Loucy (cell line): Measurements from ENCODE around the gene COL27A1.

Experiments used
- H2AFZ ChIP-seq: fragments of 200-600 bp; sonication (generic); 2 replicates; pipeline ENCODE4 v1.6.0; 2016; ENCODE audit warnings: antibody characterized with exemption, mild to moderate bottlenecking, low read length, moderate library complexity
- H3F3A ChIP-seq: fragments of 200-600 bp; 2 replicates; pipeline ENCODE4 v1.6.0; 2016; ENCODE audit warnings: antibody characterized with exemption, low read depth, mild to moderate bottlenecking
- H3K27me3 ChIP-seq: fragments of 200-600 bp; sonication (generic); 2 replicates; pipeline ENCODE4 v1.6.1; 2014; ENCODE audit warnings: low read length, mild to moderate bottlenecking; ENCODE audit not compliant: insufficient read depth, poor library complexity, severe bottlenecking
- H3K36me3 ChIP-seq: fragments of 200-600 bp; sonication (generic); 2 replicates; pipeline ENCODE4 v1.6.1; 2016; ENCODE audit warnings: low read length; ENCODE audit not compliant: insufficient read depth
- H3K4me1 ChIP-seq: fragments of 200-600 bp; sonication (generic); 2 replicates; pipeline ENCODE4 v1.5.1; 2014; ENCODE audit warnings: low read length, mild to moderate bottlenecking; ENCODE audit not compliant: insufficient read depth, poor library complexity, severe bottlenecking
- H3K4me2 ChIP-seq: fragments of 200-600 bp; sonication (generic); 2 replicates; pipeline ENCODE4 v1.6.0; 2014; ENCODE audit warnings: antibody characterized with exemption, low read length, low read depth, mild to moderate bottlenecking; ENCODE audit not compliant: poor library complexity, severe bottlenecking
- H3K4me3 ChIP-seq: fragments of 200-600 bp; sonication (generic); 2 replicates; pipeline ENCODE4 v1.5.1; 2014; ENCODE audit warnings: low read length, mild to moderate bottlenecking, mixed read lengths; ENCODE audit not compliant: poor library complexity, severe bottlenecking
- H3K79me2 ChIP-seq: fragments of 200-600 bp; sonication (generic); 2 replicates; pipeline ENCODE4 v1.6.1; 2014; ENCODE audit warnings: low read length; ENCODE audit not compliant: insufficient read depth
- H3K9ac ChIP-seq: fragments of 200-600 bp; sonication (generic); 2 replicates; pipeline ENCODE4 v1.6.0; 2014; ENCODE audit warnings: mild to moderate bottlenecking, low read depth, low read length, moderate library complexity; ENCODE audit not compliant: poor library complexity, severe bottlenecking
- H3K9me2 ChIP-seq: fragments of 200-600 bp; sonication (generic); replicated peaks from 2 replicates; pipeline ENCODE4 v1.6.1; 2016; ENCODE audit warnings: low read depth, low read length, mixed read lengths
- H3K9me3 ChIP-seq: fragments of 200-600 bp; sonication (generic); 2 replicates; pipeline ENCODE4 v1.6.1; 2014; ENCODE audit warnings: mild to moderate bottlenecking, antibody characterized with exemption, low read length, low read depth; ENCODE audit not compliant: insufficient read depth
- H4K20me1 ChIP-seq: fragments of 200-600 bp; sonication (generic); 2 replicates; pipeline ENCODE4 v1.6.0; 2014; ENCODE audit warnings: antibody characterized with exemption, low read length, mild to moderate bottlenecking; ENCODE audit not compliant: insufficient read depth, poor library complexity, severe bottlenecking
- CTCF ChIP-seq: fragments of 200-600 bp; sonication (generic); conservative IDR thresholded peaks from 2 replicates; pipeline ENCODE4 v1.5.1; 2014; ENCODE audit warnings: mild to moderate bottlenecking, antibody characterized with exemption, low read length
- EZH2phosphoT487 ChIP-seq: fragments of 200-600 bp; IDR thresholded peaks from 2 replicates; pipeline ENCODE4 v1.6.1; 2018; ENCODE audit warnings: antibody characterized with exemption, mild to moderate bottlenecking, moderate library complexity, borderline replicate concordance

COL27A1 gene

GRCh38 chr9:114258866-114259797 lies 103.8 kb downstream of the COL27A1 start:
- no peaks in the 10 kb centered on the region for H3K36me3 ChIP-seq
- H3K4me1 ChIP-seq: no peaks in the 10 kb centered on the region
- TF ChIP-seq CTCF: no peak
- no peak for TF ChIP-seq EZH2phosphoT487
- no peaks in the 10 kb centered on the region for H3K9me3 ChIP-seq
- H3K27me3 ChIP-seq: no peaks in the 10 kb centered on the region
- no peaks in the 10 kb centered on the region for H3K9me2 ChIP-seq
- H3F3A ChIP-seq: no peaks in the 10 kb centered on the region
- H3K79me2 ChIP-seq: no peaks in the 10 kb centered on the region
- no peak overlapping the region for H3K4me2 ChIP-seq
- H3K4me3 ChIP-seq: no peak overlapping the region
- H3K9ac ChIP-seq: no peak overlapping the region
- H2AFZ ChIP-seq: no peak overlapping the region
- H4K20me1 ChIP-seq: no peaks in the 10 kb centered on the region

DNA sequence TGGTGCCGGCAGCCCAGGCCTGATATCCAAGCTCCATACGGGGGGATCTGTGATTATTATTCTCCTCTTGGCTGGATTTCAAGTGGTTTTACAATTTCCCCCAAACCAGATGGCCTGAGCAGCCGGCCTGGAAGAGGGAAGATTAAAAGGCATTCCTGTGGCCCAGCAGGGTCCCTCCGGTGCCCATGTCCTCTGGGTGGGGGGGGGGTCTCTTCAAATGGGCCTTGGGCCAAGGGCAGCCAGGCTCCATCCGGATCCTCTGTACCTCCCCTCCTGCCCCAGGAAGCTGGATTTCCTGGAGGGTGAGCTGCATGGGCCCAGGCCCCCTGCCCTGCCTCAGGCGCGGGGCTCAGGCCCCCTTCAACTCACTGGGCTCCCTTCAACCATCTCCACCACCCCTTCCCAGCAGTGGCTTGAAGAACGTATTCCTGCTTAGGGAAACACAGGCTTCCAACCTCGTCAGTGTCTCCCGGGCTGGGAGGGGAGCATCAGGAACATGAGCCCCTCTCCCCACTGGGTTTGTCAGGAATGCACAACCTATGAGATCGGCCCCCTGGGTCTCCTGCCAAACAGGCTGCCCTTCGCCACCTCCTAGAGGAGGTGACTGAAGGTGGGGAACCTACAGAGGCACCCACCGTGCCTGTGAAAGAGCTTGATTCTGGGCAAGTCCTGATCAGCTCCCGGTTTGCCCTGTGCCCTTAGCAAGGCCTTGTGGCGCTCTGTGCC lies 104.6 kb downstream of the COL27A1 start:
- TF ChIP-seq EZH2phosphoT487 (no peak), CTCF (no peak)
- H3K4me2 ChIP-seq: no peak overlapping the region
- no peaks in the 10 kb centered on the region for H3F3A ChIP-seq
- H3K79me2 ChIP-seq: no peaks in the 10 kb centered on the region
- H3K36me3 ChIP-seq: no peaks in the 10 kb centered on the region
- H3K27me3 ChIP-seq: no peaks in the 10 kb centered on the region
- H4K20me1 ChIP-seq: no peaks in the 10 kb centered on the region
- no peak overlapping the region for H2AFZ ChIP-seq
- no peaks in the 10 kb centered on the region for H3K9me2 ChIP-seq
- H3K4me1 ChIP-seq: no peaks in the 10 kb centered on the region
- no peaks in the 10 kb centered on the region for H3K9me3 ChIP-seq
- H3K4me3 ChIP-seq: no peak overlapping the region
- H3K9ac ChIP-seq: no peak overlapping the region

GRCh38 chr9:114261026-114261425 lies 105.7 kb downstream of the COL27A1 start:
- Histone ChIP-seq H3K36me3 (no peaks in the 10 kb centered on the region), H3K4me1 (no peaks in the 10 kb centered on the region)

More at GRCh38 chr9:114261026-114261425, 105.7 kb downstream of the COL27A1 start:
- no peaks in the 10 kb centered on the region for H3K9me3 ChIP-seq
- TF ChIP-seq EZH2phosphoT487 (no peak), CTCF (no peak)
- no peaks in the 10 kb centered on the region for H3K9me2 ChIP-seq
- no peaks in the 10 kb centered on the region for H3K79me2 ChIP-seq
- H3K4me3 ChIP-seq: no peak overlapping the region
- H3K4me2 ChIP-seq: no peak overlapping the region
- no peaks in the 10 kb centered on the region for H3K27me3 ChIP-seq
- H2AFZ ChIP-seq: no peak overlapping the region
- H3K9ac ChIP-seq: no peak overlapping the region
- no peaks in the 10 kb centered on the region for H4K20me1 ChIP-seq
- H3F3A ChIP-seq: no peaks in the 10 kb centered on the region
